Testis (tissue), 3 donors: ENCODE measurements around the gene TCERG1L. TPM values are rescaled to one million over a fixed set of nuclear protein-coding genes. Genes with fewer than 3 reads are reported as not detected.

Experiments used
- DNase-seq: peaks from one replicate; pipeline ENCODE4 v3.0.0-alpha.2; 2019
- H3K27ac ChIP-seq, 2 donors: fragments of 200-600 bp; sonication (generic); one replicate each; pipeline ENCODE4 v1.5.1; 2019
- H3K27me3 ChIP-seq: fragments of 200-600 bp; sonication (generic); one replicate; pipeline ENCODE4 v1.5.1; 2019
- H3K36me3 ChIP-seq: fragments of 200-600 bp; sonication (generic); one replicate; pipeline ENCODE4 v1.5.1; 2017; ENCODE audit warnings: low read depth; ENCODE audit errors: missing control alignments
- H3K4me1 ChIP-seq: fragments of 200-600 bp; sonication (generic); one replicate; pipeline ENCODE4 v1.5.1; 2019
- H3K4me3 ChIP-seq, 2 donors: fragments of 200-600 bp; sonication (generic); one replicate each; pipeline ENCODE4 v1.5.1; 2017 to 2019
- H3K9me3 ChIP-seq: fragments of 200-600 bp; sonication (generic); one replicate; pipeline ENCODE4 v1.5.1; 2017
- CTCF ChIP-seq, 3 experiments: fragments of 450-650 bp in 2 of 3; fragments of 200-600 bp in 1 of 3; sonication (generic) in 1 of 3; IDR thresholded peaks; one replicate each; pipeline ENCODE4 v1.5.1; 2016 to 2019; ENCODE audit warnings: antibody characterized with exemption in 3 of 3, mild to moderate bottlenecking in 2 of 3, moderate library complexity in 1 of 3
- POLR2A ChIP-seq: fragments of 450-650 bp; IDR thresholded peaks from one replicate; pipeline ENCODE4 v1.6.1; 2017; ENCODE audit warnings: antibody characterized with exemption, mild to moderate bottlenecking, moderate library complexity
- WGBS, 2 donors: methylation state at CpG; one replicate each; pipeline ENCODE4 v1.1.5; 2018; 5-methylcytosine and 5-hydroxymethylcytosine counted together
- intact Hi-C: fragments of 100-400 bp; cut with DNase I; formaldehyde crosslinking; loops from one replicate; pipeline ENCODE4 v1.15.1; 2023; ENCODE audit warnings: low total_unique reads
- polyA plus RNA-seq: library from polyadenylated mRNA; stranded (reverse); fragments of 350-450 nt; fragmentation: Illumina TruSeq; extraction: RNeasy Lipid Tissue Mini Kit (QIAGEN cat#74804); gene quantifications from one replicate; pipeline ENCODE4 v1.2.3, GENCODE V29; 2014; ENCODE audit warnings: low read depth, low replicate concordance; ENCODE audit not compliant: insufficient read depth
- total RNA-seq, 2 donors: library from RNA; depleted of rRNA; stranded (reverse); fragments of >200 nt; gene quantifications; one replicate each; pipeline ENCODE4 v1.2.3, GENCODE V29; 2016

The TCERG1L gene
- total and polyA plus RNA-seq, 3 donors from 2014 or later, result 3.0 to 8.3 (median 7.7) TPM

GRCh38 chr10:131195558-131196159 is 115.9 kb downstream of the TCERG1L start:
- no peaks in the 10 kb centered on the region for H3K4me1 ChIP-seq
- no peaks in the 10 kb centered on the region for H3K36me3 ChIP-seq
- intact Hi-C loops, result no loop called here
- peak; percentile 9 for DNase-seq
- H3K4me3 ChIP-seq, result no peak overlapping the region
- no peak for TF ChIP-seq POLR2A
- no peak for TF ChIP-seq CTCF (IDR thresholded peaks at IDR 0.05)
- WGBS, 2 donors, result 84 to 87% methylated on average over 19 of the region's 19 CpGs
- no peak overlapping the region for H3K27ac ChIP-seq
- H3K27me3 ChIP-seq, result no peaks in the 10 kb centered on the region
- H3K9me3 ChIP-seq, result no peaks in the 10 kb centered on the region

- Histone ChIP-seq H3K27ac (no peak overlapping the region), H3K4me1 (no peaks in the 10 kb centered on the region), H3K4me3 (no peak overlapping the region), H3K27me3 (no peaks in the 10 kb centered on the region), H3K9me3 (no peaks in the 10 kb centered on the region), H3K36me3 (no peaks in the 10 kb centered on the region)
- TF ChIP-seq CTCF (IDR thresholded peaks at IDR 0.05), result no peak
- TF ChIP-seq POLR2A, result no peak
- WGBS, 2 donors, result 91 to 97% methylated on average over 9 of the region's 9 CpGs
- intact Hi-C loops, result no loop called here
- DNase-seq, result no peak
Observed at GRCh38 chr10:131195116-131195515, 116.4 kb downstream of the TCERG1L start.

- TF ChIP-seq POLR2A, result no peak
- TF ChIP-seq CTCF (IDR thresholded peaks at IDR 0.05), result no peak
- Histone ChIP-seq H3K27ac (no peak overlapping the region), H3K27me3 (no peaks in the 10 kb centered on the region), H3K36me3 (no peaks in the 10 kb centered on the region), H3K9me3 (no peaks in the 10 kb centered on the region), H3K4me1 (no peaks in the 10 kb centered on the region), H3K4me3 (no peak overlapping the region)
- DNase-seq, result no peak
- intact Hi-C loops, result no loop called here
- WGBS, 2 donors, result 91 to 96% methylated on average over 15 of the region's 15 CpGs
Observed at GRCh38 chr10:131193923-131194322, 117.6 kb downstream of the TCERG1L start.

GRCh38 chr10:131188494-131188893 is 123.0 kb downstream of the TCERG1L start:
- H3K27me3 ChIP-seq, result no peaks in the 10 kb centered on the region
- DNase-seq, result no peak
- no peaks in the 10 kb centered on the region for H3K9me3 ChIP-seq
- 91 to 98% methylated on average over 4 of the region's 4 CpGs for WGBS, 2 donors
- intact Hi-C loops, result no loop called here
- H3K36me3 ChIP-seq, result no peaks in the 10 kb centered on the region
- H3K27ac ChIP-seq, result no peak overlapping the region
- H3K4me3 ChIP-seq, result no peak overlapping the region
- no peak for TF ChIP-seq POLR2A
- TF ChIP-seq CTCF (IDR thresholded peaks at IDR 0.05), result no peak
- no peaks in the 10 kb centered on the region for H3K4me1 ChIP-seq

GRCh38 chr10:131187926-131188325 is 123.6 kb downstream of the TCERG1L start:
- TF ChIP-seq POLR2A, result no peak
- no peak for TF ChIP-seq CTCF (IDR thresholded peaks at IDR 0.05)
- intact Hi-C loops, result no loop called here
- Histone ChIP-seq H3K9me3 (no peaks in the 10 kb centered on the region), H3K27me3 (no peaks in the 10 kb centered on the region), H3K27ac (no peak overlapping the region), H3K4me1 (no peaks in the 10 kb centered on the region), H3K36me3 (no peaks in the 10 kb centered on the region), H3K4me3 (no peak overlapping the region)
- no peak for DNase-seq
- WGBS, 2 donors, result 74 to 79% methylated on average over 7 of the region's 7 CpGs
